Testis (tissue), 2 donors: ENCODE data around the gene MPRIP.

Experiments
- CTCF ChIP-seq, 3 experiments: fragments of 450-650 bp in 2 of 3; fragments of 200-600 bp in 1 of 3; sonication (generic) in 1 of 3; IDR thresholded peaks; one replicate each; pipeline ENCODE4 v1.5.1; 2016 to 2019; ENCODE audit warnings: antibody characterized with exemption in 3 of 3, mild to moderate bottlenecking in 2 of 3, moderate library complexity in 1 of 3
- POLR2A ChIP-seq: fragments of 450-650 bp; IDR thresholded peaks from one replicate; pipeline ENCODE4 v1.6.1; 2017; ENCODE audit warnings: antibody characterized with exemption, mild to moderate bottlenecking, moderate library complexity

DNA sequence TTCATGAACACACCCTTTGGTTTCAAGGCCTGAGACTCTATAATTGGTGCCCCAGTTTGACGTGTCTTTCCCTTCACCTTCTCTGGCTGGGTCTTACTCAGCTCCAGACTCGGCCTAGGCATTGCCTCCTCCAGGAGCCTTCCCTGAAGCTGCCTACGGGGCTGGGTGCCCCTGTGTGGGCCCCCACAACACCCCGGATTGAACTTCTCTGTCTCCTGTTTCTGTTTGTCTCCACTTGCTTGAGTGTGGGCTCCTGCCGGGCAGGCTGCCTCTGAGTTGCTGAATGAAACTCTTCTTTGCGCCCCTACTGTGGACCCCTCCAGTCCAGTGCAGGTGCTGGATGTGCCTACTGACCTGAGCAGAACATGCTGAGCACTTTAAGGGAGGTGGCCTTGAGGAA, 2.3 kb upstream of the MPRIP start:
- no peak for TF ChIP-seq CTCF (IDR thresholded peaks at IDR 0.05)
- TF ChIP-seq POLR2A = no peak
